AG04449 (cell line): ENCODE results near the gene RFWD3.

Source experiments
- CTCF ChIA-PET: fragments of 350-600 bp; formaldehyde crosslinking; extraction: SDS; loops from one replicate; lab custom pipeline; 2021; ENCODE audit warnings: antibody characterized with exemption; lab: Yijun Ruan, JAX
- POLR2A ChIA-PET: fragments of 400-600, 350-600 bp; formaldehyde crosslinking; extraction: SDS; loops from one replicate; lab custom pipeline; 2020; ENCODE audit warnings: antibody characterized with exemption, inconsistent platforms; lab: Yijun Ruan, JAX
- DNase-seq: peaks from one replicate; pipeline ENCODE4 v3.0.0-alpha.2; 2010; ENCODE audit warnings: low read depth, low spot score
- H3K4me3 ChIP-seq: 2 replicates; pipeline ENCODE4 v1.5.1; 2011; ENCODE audit warnings: low read depth, mild to moderate bottlenecking, control low read depth, low read length
- TF ChIP-seq, protein P1 (sequence below): IDR thresholded peaks from one replicate; pipeline ENCODE4 v1.5.1; 2011; ENCODE audit warnings: mild to moderate bottlenecking, moderate library complexity, low read length, control low read depth, inconsistent platforms; ENCODE audit not compliant: insufficient read depth; ENCODE audit errors: missing control alignments

Gene RFWD3

DNA sequence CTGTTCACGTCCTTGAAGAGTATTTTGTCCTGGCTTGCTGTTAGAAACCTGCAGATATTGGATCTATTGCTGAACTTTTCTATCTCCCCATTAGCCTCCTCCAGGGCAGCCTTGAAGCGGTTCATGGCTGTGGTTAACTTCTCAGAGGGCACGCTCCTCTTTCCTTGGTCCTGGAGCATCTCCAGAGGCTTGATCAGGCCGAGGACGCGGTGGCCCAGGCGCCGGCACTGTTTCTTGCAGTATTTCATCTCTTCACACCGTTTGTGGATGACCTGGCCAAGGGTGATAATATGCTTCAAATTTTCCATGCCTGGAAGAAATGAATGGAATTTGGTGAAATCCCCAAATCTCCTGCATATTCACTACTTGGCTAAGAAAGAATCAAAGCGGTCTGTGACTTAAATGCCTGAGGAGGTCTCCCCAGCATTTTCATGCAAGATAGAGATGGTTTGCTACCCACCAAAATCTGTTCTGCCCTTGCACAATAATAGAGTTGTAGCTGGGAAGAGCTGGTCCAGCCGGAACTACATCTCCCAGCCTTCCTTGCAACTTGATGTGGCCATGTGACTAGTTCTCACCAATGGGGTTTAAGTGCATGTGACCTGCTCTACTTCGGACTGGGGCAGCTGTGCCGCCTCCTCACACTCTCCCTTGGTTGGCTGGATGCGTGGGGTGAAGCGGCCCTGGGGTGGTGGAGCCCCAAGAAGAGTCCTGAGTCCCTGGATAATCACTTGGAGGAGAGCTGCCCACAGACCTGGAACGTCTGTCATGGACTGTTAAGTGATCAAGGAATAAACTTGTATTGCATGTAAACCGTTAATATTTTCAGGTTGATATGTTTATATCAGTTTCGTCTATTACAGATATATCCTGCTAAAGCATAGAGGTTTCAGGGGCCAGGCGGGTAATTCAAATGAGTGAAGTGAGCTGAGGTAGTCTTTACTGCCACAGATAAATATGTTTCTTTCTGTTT is 29.1 kb upstream of the RFWD3 start:
- TF ChIP-seq, protein P1, sequence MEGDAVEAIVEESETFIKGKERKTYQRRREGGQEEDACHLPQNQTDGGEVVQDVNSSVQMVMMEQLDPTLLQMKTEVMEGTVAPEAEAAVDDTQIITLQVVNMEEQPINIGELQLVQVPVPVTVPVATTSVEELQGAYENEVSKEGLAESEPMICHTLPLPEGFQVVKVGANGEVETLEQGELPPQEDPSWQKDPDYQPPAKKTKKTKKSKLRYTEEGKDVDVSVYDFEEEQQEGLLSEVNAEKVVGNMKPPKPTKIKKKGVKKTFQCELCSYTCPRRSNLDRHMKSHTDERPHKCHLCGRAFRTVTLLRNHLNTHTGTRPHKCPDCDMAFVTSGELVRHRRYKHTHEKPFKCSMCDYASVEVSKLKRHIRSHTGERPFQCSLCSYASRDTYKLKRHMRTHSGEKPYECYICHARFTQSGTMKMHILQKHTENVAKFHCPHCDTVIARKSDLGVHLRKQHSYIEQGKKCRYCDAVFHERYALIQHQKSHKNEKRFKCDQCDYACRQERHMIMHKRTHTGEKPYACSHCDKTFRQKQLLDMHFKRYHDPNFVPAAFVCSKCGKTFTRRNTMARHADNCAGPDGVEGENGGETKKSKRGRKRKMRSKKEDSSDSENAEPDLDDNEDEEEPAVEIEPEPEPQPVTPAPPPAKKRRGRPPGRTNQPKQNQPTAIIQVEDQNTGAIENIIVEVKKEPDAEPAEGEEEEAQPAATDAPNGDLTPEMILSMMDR, result no peak
- H3K4me3 ChIP-seq, result peak overlapping the region; percentile 43
- peak; percentile 70 for DNase-seq
- CTCF ChIA-PET, result interaction anchor here (1.0 to 8.8 kb wide), 4 partner anchors 11 to 415 kb away, joined by 3 to 68 read pairs (median 31); no protein-coding TSS in a partner anchor
- POLR2A ChIA-PET, result interaction anchor here (0.6 kb wide), 1 partner anchor 29 kb away, joined by 3 read pairs; the partner anchor contains the start of gene RFWD3

DNA sequence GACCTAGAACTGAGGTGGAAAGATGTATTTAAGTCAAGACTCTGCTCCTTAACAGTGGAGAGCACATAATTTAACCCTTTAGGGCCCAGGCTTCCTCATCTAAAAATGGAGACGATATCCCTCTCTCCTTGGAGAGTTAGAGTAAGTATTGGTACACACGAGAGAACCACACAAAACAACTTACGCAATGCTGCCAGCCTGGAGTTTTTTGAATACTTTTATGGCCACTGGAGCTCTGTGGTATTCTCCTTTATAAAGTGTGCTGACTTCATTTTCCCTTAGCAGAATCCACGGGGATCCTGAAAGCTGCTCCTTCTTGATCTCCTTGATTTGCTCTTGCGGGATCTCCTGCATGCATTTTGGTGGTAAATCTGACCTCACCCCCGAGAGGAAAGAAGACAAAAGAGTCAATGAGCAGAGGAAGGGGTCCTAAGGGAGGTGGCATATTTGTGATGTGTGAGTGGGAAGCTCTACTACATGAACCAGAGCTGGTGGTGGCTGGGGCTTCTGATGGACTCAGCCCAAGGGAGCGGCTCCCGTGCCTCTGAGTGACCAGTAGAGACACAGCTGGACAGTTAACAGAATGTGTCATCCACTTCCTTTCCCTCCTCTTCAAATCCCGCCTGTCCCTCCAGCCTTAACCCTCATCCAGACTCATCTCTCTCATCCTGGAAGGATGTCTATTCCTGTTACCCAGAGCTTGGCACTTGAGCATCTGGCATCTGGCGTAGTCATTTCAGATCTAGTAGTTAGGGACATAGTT is 24.6 kb upstream of the RFWD3 start:
- ChIA-PET POLR2A (no interaction called here), CTCF (interaction anchor here (0.6 to 0.9 kb wide), 2 partner anchors 10 to 11 kb away, joined by 3 read pairs; partner anchors contain the start of gene MLKL)
- no peak for DNase-seq

DNA sequence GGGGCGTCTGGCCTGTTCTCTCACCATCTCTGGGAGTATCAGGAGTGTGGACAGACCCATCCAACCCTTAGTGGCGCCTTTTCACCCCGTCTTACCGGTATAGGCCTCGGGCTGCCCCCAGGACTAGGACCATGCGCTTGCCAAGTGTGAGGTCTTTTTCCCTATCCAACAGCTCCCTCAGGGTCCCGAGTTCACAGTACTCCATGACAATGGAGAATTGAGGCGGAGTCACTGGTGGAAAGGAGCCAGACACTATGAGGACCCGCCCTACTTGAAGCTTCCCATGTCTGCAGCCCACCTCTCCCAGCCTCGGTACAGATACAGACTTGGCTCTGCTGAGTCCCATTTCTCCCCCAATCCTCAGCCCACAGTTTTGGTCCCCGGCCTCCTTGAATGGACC is 15.9 kb upstream of the RFWD3 start:
- TF ChIP-seq, protein P1, result no peak
- H3K4me3 ChIP-seq, result no peak overlapping the region
- no peak for DNase-seq
- CTCF ChIA-PET, result no interaction called here
- POLR2A ChIA-PET, result no interaction called here

More for the DNA sequence above, 24.6 kb upstream of the RFWD3 start:
- TF ChIP-seq, protein P1, result no peak
- H3K4me3 ChIP-seq, result no peak overlapping the region

DNA sequence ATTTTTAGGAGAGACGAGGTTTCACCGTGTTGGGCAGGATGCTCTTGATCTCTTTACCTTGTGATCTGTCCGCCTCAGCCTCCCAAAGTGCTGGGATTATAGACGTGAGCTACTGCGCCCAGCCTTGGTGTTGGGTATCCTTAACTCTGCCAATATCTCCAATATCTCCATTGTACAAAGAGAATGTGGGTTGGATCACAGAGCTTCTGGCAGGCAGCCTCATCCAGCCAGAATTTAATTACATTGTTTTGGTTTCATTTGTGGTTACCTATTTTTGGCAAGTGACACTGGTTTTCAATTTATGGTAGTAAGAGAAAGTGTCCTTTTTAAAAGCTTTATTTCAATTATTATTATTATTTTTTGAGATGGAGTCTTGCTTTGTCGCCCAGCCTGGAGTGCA is 14.0 kb upstream of the RFWD3 start:
- no peak overlapping the region for H3K4me3 ChIP-seq
- ChIA-PET POLR2A (no interaction called here), CTCF (interaction anchor here (1.1 kb wide), 1 partner anchor 11 kb away, joined by 3 read pairs; no protein-coding TSS in a partner anchor)
- TF ChIP-seq, protein P1, result no peak
- DNase-seq, result no peak

DNA sequence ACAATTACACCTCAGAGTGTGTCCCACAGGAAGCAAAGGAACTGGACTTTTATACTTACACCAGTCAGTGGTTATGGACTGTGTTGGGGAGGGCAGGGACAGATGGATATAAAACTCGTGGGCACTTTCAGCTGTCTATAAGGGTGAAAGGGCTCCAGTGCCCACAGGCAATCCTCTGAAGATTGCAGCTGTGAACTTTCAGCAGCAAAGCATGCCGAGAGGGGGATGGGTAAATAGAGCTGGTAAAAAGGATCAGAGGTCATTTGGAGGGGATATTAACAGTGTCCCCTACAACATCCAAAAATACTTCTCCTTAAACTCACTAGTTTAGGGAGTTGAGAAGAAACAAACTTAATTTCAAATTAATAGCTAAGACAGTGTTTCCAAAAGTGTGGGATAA is 13.3 kb upstream of the RFWD3 start:
- no peak overlapping the region for H3K4me3 ChIP-seq
- ChIA-PET CTCF (interaction anchor here (1.1 kb wide), 1 partner anchor 12 kb away, joined by 3 read pairs; no protein-coding TSS in a partner anchor), POLR2A (no interaction called here)
- TF ChIP-seq, protein P1, result no peak
- DNase-seq, result no peak

DNA sequence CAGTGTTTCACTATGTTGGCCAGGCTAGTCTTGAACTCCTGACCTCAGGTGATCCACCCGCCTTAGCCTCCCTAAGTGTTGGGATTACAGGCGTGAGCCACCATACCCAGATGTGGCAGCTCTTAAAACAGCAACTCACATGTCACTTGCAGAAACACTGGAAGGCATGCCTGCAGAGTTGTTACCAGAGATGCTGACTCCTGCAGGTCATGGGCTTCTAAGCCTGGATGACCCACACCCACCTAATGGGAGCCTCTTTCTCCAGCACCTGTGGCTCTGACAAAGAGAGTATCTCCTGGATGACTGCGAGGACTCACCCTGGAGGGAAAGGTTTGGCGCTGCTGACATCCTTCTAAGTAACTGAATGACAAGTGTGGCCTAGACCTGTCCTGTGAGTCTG is 11.2 kb upstream of the RFWD3 start:
- ChIA-PET POLR2A (no interaction called here), CTCF (no interaction called here)
- TF ChIP-seq, protein P1, result no peak
- no peak overlapping the region for H3K4me3 ChIP-seq
- no peak for DNase-seq
